GM15510 (cell line): Measurements from ENCODE around the gene PCBD1.

ENCODE experiments used
- POLR2A ChIP-seq: IDR thresholded peaks from 3 replicates; pipeline ENCODE4 v1.6.1; 2011; ENCODE audit warnings: borderline replicate concordance; ENCODE audit not compliant: insufficient read length; ENCODE audit errors: extremely low read depth

Gene PCBD1

GRCh38 chr10:70866424-70866823 is 21.9 kb downstream of the PCBD1 start:
- TF ChIP-seq POLR2A, result no peak

- no peak for TF ChIP-seq POLR2A
Measured at GRCh38 chr10:70864935-70865334, 23.4 kb downstream of the PCBD1 start.

DNA sequence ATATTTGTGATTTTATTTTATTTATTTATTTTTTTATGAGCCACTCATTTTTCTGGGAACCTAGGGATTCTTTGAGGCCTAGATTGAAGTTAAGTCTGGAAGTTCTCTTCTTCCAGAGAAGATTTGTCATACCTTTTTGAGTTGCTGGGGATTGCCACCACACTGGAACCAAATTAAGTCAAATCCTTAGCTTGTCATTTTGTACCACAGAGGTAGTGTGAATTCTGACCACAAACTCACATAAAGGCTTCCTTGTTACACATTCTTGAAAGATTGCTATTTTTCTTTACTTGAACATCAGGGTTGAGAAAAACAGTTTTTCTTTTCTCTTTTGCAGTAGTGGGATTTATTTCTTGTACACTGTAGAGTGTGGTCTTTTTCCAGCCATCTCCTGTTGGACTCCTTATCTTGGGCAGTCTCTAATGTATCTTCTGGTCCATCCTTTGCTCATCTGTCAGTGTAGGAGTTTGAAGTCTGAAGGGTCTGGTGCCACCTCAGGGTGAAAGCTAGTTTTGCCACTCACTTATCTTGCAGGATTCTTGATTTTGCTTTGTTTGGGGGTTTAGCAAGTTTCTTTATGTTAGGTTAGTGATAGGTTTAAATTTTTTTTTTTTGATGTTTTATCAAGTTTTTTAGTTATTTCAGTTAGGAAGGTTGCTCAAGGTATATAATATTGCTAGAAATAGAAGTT is 24.8 kb downstream of the PCBD1 start:
- no peak for TF ChIP-seq POLR2A

- no peak for TF ChIP-seq POLR2A
Measured at GRCh38 chr10:70858759-70859158, 29.6 kb downstream of the PCBD1 start.

DNA sequence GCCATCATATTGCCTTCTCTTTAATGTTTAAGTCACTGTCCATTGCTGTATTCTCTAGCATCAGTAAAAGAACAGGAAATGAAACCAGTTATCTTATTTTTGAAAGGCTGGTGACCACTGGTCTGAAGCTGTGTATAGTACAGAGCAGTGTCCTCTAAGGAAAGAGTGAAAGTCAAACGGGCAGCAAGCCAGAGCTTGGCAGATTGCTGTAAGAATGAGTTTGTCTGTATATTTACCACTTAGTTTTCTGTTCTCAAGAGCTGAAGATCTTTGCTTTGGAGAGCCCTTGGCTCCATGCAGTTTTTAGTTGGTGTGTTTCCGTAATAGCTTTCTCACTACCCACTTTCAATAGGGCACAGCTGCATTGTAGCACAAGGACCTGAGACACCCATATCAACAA is 31.9 kb downstream of the PCBD1 start:
- TF ChIP-seq POLR2A, result no peak

DNA sequence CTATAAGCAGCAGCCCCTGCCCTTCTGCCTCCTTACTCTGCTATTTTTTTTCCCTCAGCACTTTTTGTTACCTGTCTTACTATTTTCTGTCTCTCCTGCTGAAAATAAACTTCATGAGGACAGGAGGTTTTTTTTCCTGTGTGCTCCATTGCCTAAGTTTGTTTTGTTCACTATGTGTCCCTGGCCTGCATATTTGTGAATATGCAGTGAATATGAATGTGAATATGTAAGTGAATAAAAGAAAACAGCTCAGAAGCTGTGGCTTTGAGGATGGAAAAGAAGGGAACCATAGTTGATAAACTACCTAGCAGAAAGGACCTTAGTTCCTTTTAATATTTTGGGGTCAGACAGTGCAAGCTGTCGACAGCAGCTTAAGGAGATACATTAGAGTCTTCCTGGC is 34.9 kb downstream of the PCBD1 start:
- TF ChIP-seq POLR2A, result no peak

GRCh38 chr10:70853038-70853437 is 35.3 kb downstream of the PCBD1 start:
- no peak for TF ChIP-seq POLR2A

GRCh38 chr10:70851597-70852475 is 36.5 kb downstream of the PCBD1 start:
- no peak for TF ChIP-seq POLR2A

DNA sequence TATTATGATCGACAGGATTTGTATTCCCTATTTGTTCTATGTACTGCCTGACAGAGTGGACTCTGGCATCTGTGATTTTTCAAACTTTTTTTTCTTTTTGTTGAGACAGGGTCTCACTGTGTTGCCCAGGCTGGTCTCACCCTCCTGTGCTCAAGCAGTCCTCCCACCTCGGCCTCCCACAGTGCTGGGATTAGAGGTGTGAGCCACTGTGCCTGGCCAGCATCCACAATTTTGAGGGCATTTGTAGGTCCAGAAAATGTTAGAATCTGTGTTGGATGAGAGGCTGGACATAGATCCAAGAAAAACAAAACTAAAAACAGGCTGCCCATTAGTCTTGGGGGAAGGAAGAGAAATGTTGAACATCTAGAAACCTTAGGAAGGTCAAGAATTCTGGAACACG is 38.3 kb downstream of the PCBD1 start:
- TF ChIP-seq POLR2A, result no peak

DNA sequence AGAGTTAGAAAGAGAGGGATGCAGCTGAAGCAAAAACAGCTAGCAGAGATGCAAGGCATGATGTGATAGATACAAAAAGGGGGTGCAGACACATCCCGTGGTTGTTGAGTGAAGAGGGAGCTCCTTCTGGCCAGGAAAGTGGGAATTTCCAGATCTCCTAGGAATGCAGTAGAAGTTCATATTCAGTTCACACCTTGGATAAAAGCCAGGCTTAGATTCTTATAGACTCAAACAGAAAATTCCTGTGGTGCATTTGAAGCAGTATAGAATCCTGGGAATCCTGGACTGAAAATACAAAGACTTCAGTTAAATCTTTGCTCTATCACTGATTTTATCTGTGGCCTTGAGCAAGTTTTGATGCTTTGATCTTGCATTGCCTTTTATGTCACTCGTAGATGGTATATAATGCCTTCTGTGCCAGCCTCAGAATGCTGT is 38.8 kb downstream of the PCBD1 start:
- no peak for TF ChIP-seq POLR2A

DNA sequence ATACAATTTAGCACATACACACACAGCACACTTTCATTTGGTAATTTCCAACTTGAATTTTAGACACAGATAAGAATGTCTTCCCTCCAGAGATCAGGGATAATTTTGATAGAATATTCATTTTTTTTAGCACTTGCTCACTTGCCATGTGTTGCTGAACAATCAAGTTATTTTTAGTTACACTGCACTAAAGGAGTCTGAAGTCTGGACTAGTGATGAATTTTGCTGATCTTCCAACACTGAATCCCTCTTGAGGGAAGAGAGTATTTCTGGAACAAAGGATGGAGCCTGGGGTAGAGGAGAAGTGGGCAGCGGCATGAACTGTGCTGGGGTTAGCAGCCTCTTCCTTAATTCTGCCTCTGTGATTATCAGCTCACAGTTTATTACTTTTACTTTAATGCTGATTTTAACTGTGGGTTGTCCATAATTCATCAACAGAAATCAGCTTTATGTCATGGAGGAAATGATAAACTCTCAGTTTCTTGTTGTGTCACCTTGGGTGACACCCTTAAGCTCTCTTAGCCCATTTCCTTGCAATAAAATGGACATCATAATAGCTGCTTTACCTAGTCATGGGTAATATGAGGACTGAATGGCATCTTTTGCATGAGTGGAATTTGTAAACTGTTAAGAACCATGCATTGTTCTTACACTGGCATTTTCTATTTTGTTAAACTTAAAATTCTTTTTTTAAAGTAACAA is 40.6 kb downstream of the PCBD1 start:
- no peak for TF ChIP-seq POLR2A

DNA sequence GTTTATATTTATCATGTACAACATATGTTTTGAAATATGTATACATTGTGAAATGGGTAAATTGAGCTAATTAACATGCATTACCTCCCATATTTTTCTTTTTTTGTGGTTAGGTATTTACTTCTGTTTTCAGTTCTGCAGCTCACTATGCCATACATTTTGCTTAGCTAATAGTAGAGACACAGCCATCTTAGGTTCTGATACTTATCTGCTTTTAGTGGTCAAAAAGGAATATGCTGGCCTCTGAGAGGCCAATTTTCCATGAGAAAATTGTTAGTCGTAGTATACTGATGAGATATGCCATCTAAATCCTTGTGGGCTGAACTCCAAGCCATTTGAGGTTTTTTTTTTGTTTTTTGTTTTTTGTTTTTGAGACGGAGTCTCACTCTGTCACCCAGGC is 41.6 kb downstream of the PCBD1 start:
- no peak for TF ChIP-seq POLR2A

GRCh38 chr10:70845816-70846215 is 42.5 kb downstream of the PCBD1 start:
- TF ChIP-seq POLR2A, result no peak

GRCh38 chr10:70845256-70845655 is 43.1 kb downstream of the PCBD1 start:
- TF ChIP-seq POLR2A, result no peak

DNA sequence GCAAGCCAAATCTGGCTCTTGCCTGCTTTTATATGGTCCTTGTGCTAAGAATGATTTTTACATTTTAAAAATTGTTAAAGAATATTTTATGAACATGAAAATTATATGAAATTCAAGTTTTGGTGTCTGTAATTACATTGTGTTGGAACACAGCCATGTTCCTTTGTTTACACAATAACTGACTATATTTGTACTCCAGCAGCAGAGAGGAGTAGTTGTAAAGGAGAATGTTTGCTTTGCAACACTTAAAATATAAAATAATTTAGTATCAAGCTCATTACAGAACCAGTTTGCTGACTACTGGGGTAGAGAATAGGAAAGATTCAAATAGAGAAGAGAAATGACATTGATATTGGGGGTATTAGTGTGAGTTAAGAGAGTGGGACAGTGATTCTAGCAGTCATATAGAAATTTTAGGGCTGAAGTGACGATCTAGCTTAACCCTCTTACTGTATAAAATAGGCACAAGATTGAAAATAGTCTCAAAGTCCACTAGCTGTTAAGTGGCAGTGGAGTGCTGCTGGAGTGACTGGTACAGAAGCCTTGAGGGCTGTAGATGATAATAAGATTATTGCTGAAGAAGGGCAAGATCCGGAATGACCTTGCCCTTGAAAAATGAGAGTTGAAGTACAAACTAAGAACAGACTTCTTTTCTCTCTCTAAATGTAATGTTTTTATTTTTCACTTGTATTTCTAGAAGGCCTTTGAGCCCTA is 44.4 kb downstream of the PCBD1 start:
- TF ChIP-seq POLR2A, result no peak
